Fibroblast of pulmonary artery (primary cell): ENCODE data around the gene PHF19.

ENCODE experiments used
- DNase-seq: peaks from one replicate; pipeline ENCODE4 v3.0.0-alpha.2; 2010; ENCODE audit warnings: low read depth
- H3K4me3 ChIP-seq: replicated peaks from 2 replicates; pipeline ENCODE4 v1.5.1; 2011; ENCODE audit warnings: low read depth, mild to moderate bottlenecking, control low read depth, low read length, moderate library complexity
- TF ChIP-seq, protein P1 (sequence below): IDR thresholded peaks from 2 replicates; pipeline ENCODE4 v1.5.1; 2011; ENCODE audit warnings: mild to moderate bottlenecking, control low read depth, low read length, inconsistent platforms; ENCODE audit errors: missing control alignments

Gene PHF19

DNA sequence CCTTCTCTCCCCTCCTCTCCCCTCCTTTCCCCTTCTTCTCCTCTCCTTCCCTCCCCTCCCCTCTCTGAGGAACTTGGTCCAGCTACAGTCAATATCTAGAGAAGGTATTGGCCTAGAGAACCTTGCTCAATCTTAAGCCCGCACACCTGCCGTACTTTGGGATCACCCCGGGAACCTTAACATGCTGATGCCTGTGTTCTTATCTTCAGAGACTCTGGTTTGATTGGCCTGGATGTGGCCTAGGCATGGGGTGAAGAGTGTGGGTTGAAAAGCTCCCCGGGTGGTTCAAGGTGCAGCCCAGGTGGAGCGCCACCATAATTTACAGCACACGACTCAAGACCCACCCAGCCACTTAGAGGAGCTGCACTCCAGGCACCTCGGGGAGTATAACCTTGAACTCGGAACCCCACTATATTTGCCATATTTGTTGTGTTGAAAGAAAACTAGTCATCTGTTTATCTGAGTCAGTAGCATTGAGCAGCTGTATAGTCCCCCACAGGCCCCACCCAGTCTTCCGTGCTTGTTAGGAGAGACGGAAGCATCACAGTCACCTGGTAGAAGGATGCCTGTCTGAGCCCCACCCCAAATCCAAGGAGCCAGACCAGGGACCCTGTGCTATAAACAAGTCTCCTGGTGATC is 14.4 kb upstream of the PHF19 start:
- H3K4me3 ChIP-seq, result no peak overlapping the region
- no peak for DNase-seq
- TF ChIP-seq, protein P1, sequence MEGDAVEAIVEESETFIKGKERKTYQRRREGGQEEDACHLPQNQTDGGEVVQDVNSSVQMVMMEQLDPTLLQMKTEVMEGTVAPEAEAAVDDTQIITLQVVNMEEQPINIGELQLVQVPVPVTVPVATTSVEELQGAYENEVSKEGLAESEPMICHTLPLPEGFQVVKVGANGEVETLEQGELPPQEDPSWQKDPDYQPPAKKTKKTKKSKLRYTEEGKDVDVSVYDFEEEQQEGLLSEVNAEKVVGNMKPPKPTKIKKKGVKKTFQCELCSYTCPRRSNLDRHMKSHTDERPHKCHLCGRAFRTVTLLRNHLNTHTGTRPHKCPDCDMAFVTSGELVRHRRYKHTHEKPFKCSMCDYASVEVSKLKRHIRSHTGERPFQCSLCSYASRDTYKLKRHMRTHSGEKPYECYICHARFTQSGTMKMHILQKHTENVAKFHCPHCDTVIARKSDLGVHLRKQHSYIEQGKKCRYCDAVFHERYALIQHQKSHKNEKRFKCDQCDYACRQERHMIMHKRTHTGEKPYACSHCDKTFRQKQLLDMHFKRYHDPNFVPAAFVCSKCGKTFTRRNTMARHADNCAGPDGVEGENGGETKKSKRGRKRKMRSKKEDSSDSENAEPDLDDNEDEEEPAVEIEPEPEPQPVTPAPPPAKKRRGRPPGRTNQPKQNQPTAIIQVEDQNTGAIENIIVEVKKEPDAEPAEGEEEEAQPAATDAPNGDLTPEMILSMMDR, result no peak

DNA sequence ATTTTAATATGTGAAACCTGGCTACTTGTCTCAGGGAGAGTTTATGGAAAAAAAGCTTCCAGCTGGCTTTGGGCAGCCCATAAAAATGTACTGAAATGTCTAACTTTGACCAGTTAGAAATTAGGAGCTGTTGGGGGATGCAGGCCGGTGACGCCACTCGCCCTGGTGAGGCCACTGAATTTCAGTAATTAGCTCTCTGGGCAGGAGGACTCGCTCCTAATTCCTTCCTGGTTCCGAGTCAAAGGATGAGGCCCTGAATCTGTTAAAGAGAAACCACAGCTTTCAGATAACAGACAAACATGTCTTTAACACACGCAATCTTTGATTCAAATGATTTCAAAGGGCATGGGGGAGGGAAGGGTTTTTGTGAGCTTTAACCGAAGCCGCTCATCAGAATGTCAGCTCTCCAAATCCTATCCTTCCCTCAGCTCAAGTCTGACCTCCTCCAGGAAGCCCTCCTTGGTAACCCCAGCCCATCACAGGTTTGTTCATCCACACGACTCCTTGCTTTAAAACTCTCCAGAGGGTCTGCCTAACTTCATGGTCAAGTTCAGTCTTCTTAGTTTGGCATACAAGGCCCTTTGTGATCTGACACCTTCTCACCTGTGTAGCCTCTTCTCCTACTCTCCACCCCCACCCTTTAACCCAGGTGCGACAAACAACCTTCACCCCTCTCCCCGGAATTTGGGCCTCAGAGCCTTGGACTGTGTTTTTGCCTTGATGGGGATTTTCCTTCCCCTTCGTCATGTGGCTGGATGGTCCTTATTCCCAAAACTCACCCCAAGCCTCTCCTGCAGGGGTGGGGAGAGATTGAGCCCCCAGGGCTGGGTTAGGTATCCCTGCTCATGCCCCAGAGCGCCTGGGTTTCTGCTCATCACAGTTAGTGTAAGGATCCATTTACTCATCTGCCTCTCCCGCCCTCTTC is 13.6 kb upstream of the PHF19 start:
- H3K4me3 ChIP-seq, result no peak overlapping the region
- TF ChIP-seq, protein P1, result no peak
- DNase-seq, result no peak

DNA sequence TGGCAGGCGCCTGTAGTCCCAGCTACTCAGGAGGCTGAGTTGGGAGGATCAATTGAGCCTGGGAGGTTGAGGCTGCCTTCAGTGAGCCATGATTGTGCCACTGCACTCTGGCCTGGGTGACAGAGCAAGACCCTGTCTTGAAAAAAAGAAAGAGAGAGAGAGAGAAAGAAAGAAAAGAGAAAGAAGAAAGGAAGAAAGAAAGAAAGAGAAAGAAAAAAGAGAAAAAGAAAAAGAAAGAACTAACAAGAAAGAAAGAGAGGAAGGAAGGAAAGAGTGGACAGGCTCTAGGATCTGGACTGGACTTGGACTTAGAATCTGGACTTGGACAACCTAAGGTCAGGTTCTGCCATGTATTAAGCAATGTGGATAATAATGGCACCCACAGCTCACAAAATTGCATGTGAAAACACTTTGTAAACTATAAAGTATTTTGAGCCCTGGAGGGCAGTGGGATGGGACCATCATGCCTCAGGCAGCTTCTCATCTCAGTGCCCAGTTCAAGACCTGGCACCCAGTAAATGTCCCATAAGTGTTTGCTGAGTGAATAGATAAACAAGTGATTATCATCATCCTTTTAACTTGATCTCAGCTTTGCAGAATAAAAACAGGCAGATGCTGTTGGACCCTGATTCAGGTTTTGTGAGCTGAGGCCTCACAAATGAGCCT is 12.8 kb upstream of the PHF19 start:
- no peak for DNase-seq
- TF ChIP-seq, protein P1, result no peak
- H3K4me3 ChIP-seq, result no peak overlapping the region

DNA sequence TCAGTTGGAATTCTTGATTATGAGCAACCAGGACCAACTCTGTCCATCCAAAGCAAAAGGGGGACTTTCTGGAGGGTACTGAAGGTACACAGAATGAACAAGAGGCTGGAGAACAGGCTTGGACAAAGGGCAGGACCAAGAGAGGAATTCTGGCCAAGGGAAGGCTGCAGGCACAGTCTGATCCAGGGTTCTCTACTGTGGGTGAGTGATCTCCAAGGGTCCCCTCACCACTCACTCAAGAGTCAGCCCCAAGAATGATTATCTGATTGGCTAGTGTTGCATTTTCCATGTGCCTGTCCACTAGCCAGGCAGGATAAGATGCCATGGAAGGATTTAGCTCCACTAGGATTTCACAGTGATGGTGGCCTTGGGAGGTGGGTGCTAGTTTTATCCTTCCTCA is 11.6 kb upstream of the PHF19 start:
- DNase-seq, result no peak
- TF ChIP-seq, protein P1, result no peak
- H3K4me3 ChIP-seq, result no peak overlapping the region

DNA sequence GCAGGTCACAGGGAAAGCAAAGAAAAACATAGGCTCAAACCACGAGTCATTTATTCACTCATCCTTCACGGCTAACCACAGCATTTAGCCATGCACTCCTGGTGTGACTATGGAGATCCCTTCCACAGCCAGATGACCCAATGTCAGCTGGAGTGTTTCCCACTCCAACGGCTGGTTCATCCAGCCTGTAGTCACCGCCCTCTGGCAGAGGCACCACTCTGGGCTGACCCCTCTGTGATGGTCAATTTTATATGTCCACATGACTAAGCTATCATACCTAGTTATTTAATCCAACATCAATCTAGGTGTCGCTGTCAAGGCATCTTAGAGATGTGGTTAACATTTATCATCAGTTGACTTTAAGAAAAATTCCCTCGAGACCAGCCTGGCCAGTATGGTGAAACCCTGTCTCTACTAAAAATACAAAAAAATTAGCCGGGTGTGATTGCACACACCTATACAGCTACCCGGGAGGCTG is 9.5 kb upstream of the PHF19 start:
- no peak for DNase-seq
- H3K4me3 ChIP-seq, result no peak overlapping the region
- TF ChIP-seq, protein P1, result no peak

DNA sequence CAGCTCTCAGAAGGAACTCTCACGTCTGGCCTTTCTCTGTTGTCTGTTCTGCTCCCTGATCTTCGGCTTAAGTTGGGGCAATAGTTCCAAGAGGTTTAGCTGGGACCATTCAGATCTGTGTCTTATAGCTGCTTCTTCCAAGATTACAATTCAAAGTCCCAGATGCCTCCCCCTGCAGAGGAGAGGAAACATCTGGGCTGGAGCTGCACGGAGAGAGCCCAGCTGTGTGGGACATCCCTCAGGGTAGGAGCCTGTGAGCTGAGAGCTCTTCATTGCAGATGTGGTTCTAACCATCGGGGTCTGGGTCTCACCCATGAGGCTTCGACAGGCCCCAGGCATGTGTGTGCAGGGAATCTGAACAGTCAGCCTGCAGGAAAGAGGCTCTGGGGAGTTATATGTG is 9.0 kb upstream of the PHF19 start:
- TF ChIP-seq, protein P1, result no peak
- DNase-seq, result no peak
- no peak overlapping the region for H3K4me3 ChIP-seq
